Muscle of leg (tissue), 11 donors: ENCODE results near the gene FBXO4. TPM values are rescaled to one million over a fixed set of nuclear protein-coding genes. Genes with fewer than 3 reads are reported as not detected.

Source experiments
- DNase-seq: peaks from one replicate; pipeline ENCODE4 v3.0.0; 2013
- H3K27ac ChIP-seq: one replicate; pipeline ENCODE4 v1.5.1; 2013; ENCODE audit warnings: mild to moderate bottlenecking, low read length, control low read depth
- H3K27me3 ChIP-seq: one replicate; pipeline ENCODE4 v1.6.1; 2013; ENCODE audit warnings: low read length; ENCODE audit not compliant: control insufficient read depth, insufficient read depth
- H3K36me3 ChIP-seq: one replicate; pipeline ENCODE4 v1.6.1; 2013; ENCODE audit warnings: low read length; ENCODE audit not compliant: control insufficient read depth, insufficient read depth
- H3K4me1 ChIP-seq: one replicate; pipeline ENCODE4 v1.6.1; 2013; ENCODE audit warnings: low read length; ENCODE audit not compliant: control insufficient read depth, insufficient read depth
- H3K4me3 ChIP-seq: one replicate; pipeline ENCODE4 v1.5.1; 2013; ENCODE audit warnings: low read length, control low read depth
- H3K9me3 ChIP-seq: replicated peaks from 2 replicates; pipeline ENCODE4 v1.6.1; 2013; ENCODE audit warnings: low read depth, low read length; ENCODE audit not compliant: control insufficient read depth
- WGBS: methylation state at CpG from one replicate; pipeline ENCODE4 v1.1.5; 2013; ENCODE audit warnings: missing lambda C conversion rate; ENCODE audit not compliant: insufficient coverage; 5-methylcytosine and 5-hydroxymethylcytosine counted together
- polyA plus RNA-seq, 8 donors: library from polyadenylated mRNA; unstranded; fragments of 120-200 nt; gene quantifications; one replicate each; pipeline versions ENCODE4 v1.2.1 to v1.2.3, GENCODE V29; 2013; ENCODE audit warnings: inconsistent platforms in 1 of 8, low replicate concordance in 1 of 8; ENCODE audit not compliant: insufficient read length in 8 of 8, insufficient read depth in 1 of 8
- total RNA-seq: library from RNA; stranded (reverse); fragments of 120-200 nt; gene quantifications from one replicate; pipeline ENCODE4 v1.2.4, GENCODE V29; 2013

FBXO4 gene
- total and polyA plus RNA-seq, 9 donors, result 9.4 to 14.1 (median 10.4) TPM

- H3K27ac ChIP-seq, result no peak overlapping the region
- DNase-seq, result no peak
- no peaks in the 10 kb centered on the region for H3K9me3 ChIP-seq
- H3K4me3 ChIP-seq, result no peak overlapping the region
- H3K36me3 ChIP-seq, result no peaks in the 10 kb centered on the region
- peaks cover 2% of the 10 kb centered on the region for H3K27me3 ChIP-seq
- H3K4me1 ChIP-seq, result no peaks in the 10 kb centered on the region
Observed at GRCh38 chr5:41885286-41885685, 39.8 kb upstream of the FBXO4 start.

DNA sequence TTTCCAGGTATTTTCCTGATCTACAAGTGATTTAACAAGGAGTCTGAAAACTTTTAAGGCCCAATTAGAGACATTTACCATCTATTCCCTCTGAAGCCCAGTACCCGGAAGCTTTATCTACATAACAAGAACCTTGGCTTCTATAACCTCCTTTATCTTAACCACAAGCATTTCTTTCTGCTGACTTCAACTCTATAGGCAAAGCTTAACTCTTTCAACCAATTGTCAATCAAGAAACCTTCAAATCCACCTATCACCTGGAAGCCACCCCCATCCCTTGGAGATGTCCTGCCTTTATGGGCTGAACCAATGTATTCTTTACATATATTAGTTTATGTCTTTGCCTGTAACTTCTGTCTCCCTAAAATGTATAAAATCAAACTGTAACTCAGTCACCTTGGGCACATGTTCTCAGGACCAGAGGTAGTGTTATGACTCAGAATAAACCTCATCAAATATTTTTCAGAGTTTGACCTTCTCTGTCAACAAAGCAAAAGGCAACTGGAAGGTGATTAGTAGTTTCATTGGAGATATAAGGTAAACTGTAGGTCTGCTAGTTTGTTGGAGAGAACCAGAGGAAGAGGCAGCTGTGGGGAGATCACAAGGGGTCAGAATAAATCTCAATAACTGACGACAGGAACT lies 33.9 kb upstream of the FBXO4 start:
- 100% methylated on average over 1 of the region's 2 CpGs for WGBS
- Histone ChIP-seq H3K9me3 (no peaks in the 10 kb centered on the region), H3K4me3 (no peak overlapping the region), H3K36me3 (no peaks in the 10 kb centered on the region), H3K27me3 (peaks cover 9% of the 10 kb centered on the region), H3K27ac (no peak overlapping the region), H3K4me1 (no peaks in the 10 kb centered on the region)
- DNase-seq, result no peak

DNA sequence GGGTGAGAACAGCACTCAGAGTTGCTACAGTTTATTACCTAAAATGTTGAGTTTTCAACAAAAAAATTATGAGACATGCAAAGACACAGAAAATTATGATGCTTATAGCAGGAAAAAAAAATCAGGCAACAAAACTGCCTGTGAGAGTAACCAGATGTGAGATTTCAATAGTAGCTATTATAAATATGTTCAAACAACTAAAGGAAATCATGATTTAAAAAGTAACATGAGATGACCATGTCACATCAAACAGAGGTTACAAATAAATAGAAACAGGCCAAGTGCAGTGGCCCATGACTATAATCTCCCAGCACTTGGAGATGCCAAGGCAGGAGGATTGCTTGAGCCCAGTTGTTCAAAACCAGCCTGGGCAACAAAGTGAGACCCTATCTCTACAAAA lies 33.0 kb upstream of the FBXO4 start:
- DNase-seq, result no peak
- Histone ChIP-seq H3K4me3 (no peak overlapping the region), H3K4me1 (no peaks in the 10 kb centered on the region), H3K9me3 (no peaks in the 10 kb centered on the region), H3K27ac (no peak overlapping the region), H3K27me3 (peaks cover 10% of the 10 kb centered on the region), H3K36me3 (no peaks in the 10 kb centered on the region)

DNA sequence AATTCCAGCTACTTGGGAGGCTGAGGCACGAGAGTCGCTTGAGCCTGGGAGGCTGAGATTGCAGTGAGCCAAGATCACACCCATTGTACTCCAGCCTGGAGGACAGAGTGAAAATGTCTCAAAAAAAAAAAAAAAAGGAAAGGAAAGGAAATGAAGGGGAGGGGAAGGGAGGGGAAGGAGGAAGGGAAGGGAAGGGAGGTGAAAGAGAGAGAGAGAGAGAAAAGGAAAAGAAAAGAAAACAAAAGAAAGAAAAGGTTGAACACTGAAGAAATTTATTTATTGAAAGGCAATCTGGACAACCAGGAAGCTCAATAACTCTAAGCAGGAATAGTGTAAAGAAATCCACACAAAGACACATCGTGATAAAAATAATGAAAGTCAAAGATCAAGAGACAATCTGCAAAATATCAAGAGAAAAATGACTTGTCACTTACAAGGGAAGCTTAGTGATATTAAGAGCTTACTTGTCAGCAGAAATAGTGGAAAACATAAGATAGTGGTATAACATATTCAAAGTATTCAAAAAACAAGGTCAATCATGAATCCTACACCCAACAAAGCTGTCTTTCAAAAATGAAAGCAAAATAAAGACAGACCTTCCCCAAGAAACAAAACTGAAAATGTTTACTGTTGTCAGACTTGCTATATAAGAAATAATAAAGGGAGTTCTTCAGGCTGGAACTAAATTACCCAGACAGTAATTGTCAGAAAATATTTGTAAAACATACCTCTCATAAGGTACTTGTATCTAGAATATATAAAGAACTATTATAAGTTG lies 31.8 kb upstream of the FBXO4 start:
- Histone ChIP-seq H3K9me3 (no peaks in the 10 kb centered on the region), H3K4me1 (no peaks in the 10 kb centered on the region), H3K27ac (no peak overlapping the region), H3K27me3 (peaks cover 10% of the 10 kb centered on the region), H3K4me3 (no peak overlapping the region), H3K36me3 (no peaks in the 10 kb centered on the region)
- 86% methylated on average over 2 of the region's 3 CpGs for WGBS
- DNase-seq, result no peak

- 65% methylated on average over 2 of the region's 2 CpGs for whole genome bisulfite sequencing
- peaks cover 13% of the 10 kb centered on the region for H3K27me3 ChIP-seq
- no peak overlapping the region for H3K4me3 ChIP-seq
- H3K36me3 ChIP-seq, result no peaks in the 10 kb centered on the region
- DNase-seq, result no peak
- no peaks in the 10 kb centered on the region for H3K4me1 ChIP-seq
- no peaks in the 10 kb centered on the region for H3K9me3 ChIP-seq
- H3K27ac ChIP-seq, result no peak overlapping the region
Observed at GRCh38 chr5:41896230-41896629, 28.9 kb upstream of the FBXO4 start.

DNA sequence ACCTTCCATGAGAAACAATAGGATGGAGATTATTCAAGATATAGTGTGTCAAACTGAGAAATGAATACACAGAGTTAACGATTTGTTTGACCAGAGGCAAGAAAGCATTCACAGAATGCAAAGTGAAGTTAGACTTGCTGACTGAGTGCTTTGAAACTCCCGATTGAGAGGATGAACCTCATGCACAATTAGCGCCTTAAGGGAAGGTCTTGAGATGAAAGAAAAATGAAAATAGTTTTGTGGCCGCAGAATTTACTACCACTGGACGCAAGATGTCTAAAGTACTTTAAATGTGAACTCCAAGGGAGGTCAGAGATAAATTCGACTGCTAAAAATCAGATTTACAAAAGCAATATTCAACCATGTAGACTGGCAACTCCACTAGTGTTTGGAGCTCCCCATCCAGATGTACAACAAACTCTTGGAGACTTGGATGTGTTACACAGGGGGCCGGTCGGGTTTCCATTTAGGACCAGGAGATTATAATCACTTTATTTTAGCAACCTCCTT lies 21.6 kb upstream of the FBXO4 start:
- Histone ChIP-seq H3K36me3 (peaks cover 4% of the 10 kb centered on the region), H3K27ac (peak overlapping the region; percentile 96), H3K9me3 (no peaks in the 10 kb centered on the region), H3K4me3 (peak overlapping the region; percentile 95), H3K27me3 (peaks cover 3% of the 10 kb centered on the region), H3K4me1 (peaks cover 3% of the 10 kb centered on the region)
- no peak for DNase-seq
- 53% methylated on average over 7 of the region's 8 CpGs for WGBS

- peak within 1 kb of the TSS; percentile 95 for H3K4me3 ChIP-seq
- peaks cover 3% of the 10 kb centered on the region for H3K4me1 ChIP-seq
- WGBS, result under 1% methylated on average over 38 of the region's 55 CpGs
- H3K27me3 ChIP-seq, result peaks cover 3% of the 10 kb centered on the region
- no peaks in the 10 kb centered on the region for H3K9me3 ChIP-seq
- H3K36me3 ChIP-seq, result peaks cover 9% of the 10 kb centered on the region
- peak; percentile 100 for DNase-seq
- peak within 1 kb of the TSS; percentile 96 for H3K27ac ChIP-seq
Observed at GRCh38 chr5:41903892-41904799, 20.9 kb upstream of the FBXO4 start, which contains the start of gene RIMOC1. RIMOC1 (plus strand) TSS chr5:41904344; CDS start chr5:41904368, 24 bp downstream.

- no peak for DNase-seq
Observed at GRCh38 chr5:41906151-41906550, 18.9 kb upstream of the FBXO4 start.

GRCh38 chr5:41908374-41909079 lies 16.6 kb upstream of the FBXO4 start:
- no peaks in the 10 kb centered on the region for H3K27me3 ChIP-seq
- H3K4me1 ChIP-seq, result peaks cover 3% of the 10 kb centered on the region
- H3K9me3 ChIP-seq, result no peaks in the 10 kb centered on the region
- H3K4me3 ChIP-seq, result no peak overlapping the region
- H3K36me3 ChIP-seq, result peaks cover 15% of the 10 kb centered on the region
- DNase-seq, result no peak
- no CpG with 5 or more reads among the region's 4 CpGs for WGBS
- H3K27ac ChIP-seq, result no peak overlapping the region

More at GRCh38 chr5:41906151-41906550, 18.9 kb upstream of the FBXO4 start:
- H3K27me3 ChIP-seq, result no peaks in the 10 kb centered on the region
- WGBS, result no CpG with 5 or more reads among the region's 2 CpGs
- H3K9me3 ChIP-seq, result no peaks in the 10 kb centered on the region
- H3K4me3 ChIP-seq, result no peak overlapping the region
- peaks cover 13% of the 10 kb centered on the region for H3K36me3 ChIP-seq
- peaks cover 3% of the 10 kb centered on the region for H3K4me1 ChIP-seq
- H3K27ac ChIP-seq, result no peak overlapping the region
